ENCODE results near the gene TMIE.
A peak's percentile ranks its signal among the peaks of the same experiment; 100 is the strongest.

DNA sequence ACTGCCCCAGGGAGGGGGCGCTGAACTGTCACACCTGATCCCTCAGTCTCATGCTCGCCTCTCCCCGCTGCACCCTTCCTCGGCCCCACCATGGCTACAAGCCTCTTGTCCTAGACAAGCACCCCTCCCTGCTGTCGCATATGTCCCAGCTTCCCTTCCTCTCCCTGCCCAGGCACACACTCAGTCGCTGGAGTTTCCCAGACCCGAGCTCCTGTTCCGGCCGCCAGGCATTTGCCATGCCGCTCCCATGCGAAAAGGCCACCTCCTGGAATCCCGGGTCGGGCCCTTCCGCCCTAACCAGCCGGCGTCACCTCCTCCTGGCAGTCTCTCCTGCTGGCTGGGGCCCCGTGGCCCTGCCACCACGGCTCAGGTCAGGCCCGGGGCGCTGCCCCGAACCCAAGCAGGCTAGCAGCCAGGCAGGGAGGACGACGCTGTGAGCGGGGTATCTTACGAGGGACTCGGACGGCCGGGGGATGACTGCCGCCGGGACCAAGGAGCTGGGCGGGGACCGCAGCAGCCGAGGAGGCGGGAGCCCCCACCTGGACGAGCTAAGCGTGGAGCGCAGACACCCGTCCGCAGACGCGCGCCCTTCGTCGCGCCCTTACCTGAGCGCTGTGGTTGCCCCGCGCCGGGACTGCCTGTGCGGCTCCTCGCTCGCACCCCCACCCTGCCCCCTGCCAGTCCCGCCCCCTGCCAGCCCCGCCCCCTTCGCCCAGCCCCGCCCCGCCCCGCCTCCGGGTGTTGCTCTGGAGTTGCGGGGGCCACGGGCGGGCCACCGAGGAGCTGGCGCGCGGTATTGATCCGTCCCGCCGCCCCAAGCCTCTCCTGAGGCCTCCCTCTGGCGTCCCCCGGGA lies 7.9 kb upstream of the TMIE start, which contains the start of gene ALS2CL:
- TF ChIP-seq, protein P1, sequence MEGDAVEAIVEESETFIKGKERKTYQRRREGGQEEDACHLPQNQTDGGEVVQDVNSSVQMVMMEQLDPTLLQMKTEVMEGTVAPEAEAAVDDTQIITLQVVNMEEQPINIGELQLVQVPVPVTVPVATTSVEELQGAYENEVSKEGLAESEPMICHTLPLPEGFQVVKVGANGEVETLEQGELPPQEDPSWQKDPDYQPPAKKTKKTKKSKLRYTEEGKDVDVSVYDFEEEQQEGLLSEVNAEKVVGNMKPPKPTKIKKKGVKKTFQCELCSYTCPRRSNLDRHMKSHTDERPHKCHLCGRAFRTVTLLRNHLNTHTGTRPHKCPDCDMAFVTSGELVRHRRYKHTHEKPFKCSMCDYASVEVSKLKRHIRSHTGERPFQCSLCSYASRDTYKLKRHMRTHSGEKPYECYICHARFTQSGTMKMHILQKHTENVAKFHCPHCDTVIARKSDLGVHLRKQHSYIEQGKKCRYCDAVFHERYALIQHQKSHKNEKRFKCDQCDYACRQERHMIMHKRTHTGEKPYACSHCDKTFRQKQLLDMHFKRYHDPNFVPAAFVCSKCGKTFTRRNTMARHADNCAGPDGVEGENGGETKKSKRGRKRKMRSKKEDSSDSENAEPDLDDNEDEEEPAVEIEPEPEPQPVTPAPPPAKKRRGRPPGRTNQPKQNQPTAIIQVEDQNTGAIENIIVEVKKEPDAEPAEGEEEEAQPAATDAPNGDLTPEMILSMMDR (IDR thresholded peaks at IDR 0.05): peak in 1 of 4 experiments; percentile 5
- TF ChIP-seq POLR2A (IDR thresholded peaks at IDR 0.05) (peak; percentile 93), POLR2AphosphoS5 (IDR thresholded peaks at IDR 0.05) (no peak)
